Adipocyte (in vitro differentiated cells): ENCODE results near the gene TMEM181.

Source experiments
- DNase-seq: peaks from one replicate; pipeline ENCODE4 v3.0.0-alpha.2; 2015; ENCODE audit warnings: low read depth
- H3K27me3 ChIP-seq: replicated peaks from 2 replicates; pipeline ENCODE4 v1.7.0; 2013; ENCODE audit warnings: mild to moderate bottlenecking, low read length, moderate library complexity; ENCODE audit not compliant: control insufficient read depth, insufficient read depth
- H3K36me3 ChIP-seq: 2 replicates; pipeline ENCODE4 v1.7.0; 2013; ENCODE audit warnings: low read length, mild to moderate bottlenecking, moderate library complexity; ENCODE audit not compliant: control insufficient read depth, insufficient read depth, severe bottlenecking
- H3K4me1 ChIP-seq: 2 replicates; pipeline ENCODE4 v1.7.0; 2013; ENCODE audit warnings: mild to moderate bottlenecking, low read length, moderate library complexity; ENCODE audit not compliant: control insufficient read depth, insufficient read depth
- H3K4me3 ChIP-seq: 2 replicates; pipeline ENCODE4 v1.7.0; 2013; ENCODE audit warnings: mild to moderate bottlenecking, low read length, moderate library complexity
- H3K9ac ChIP-seq: 2 replicates; pipeline ENCODE4 v1.7.0; 2013; ENCODE audit warnings: mild to moderate bottlenecking, low read length, moderate library complexity
- H3K9me3 ChIP-seq: 2 replicates; pipeline ENCODE4 v1.7.0; 2013; ENCODE audit warnings: mild to moderate bottlenecking, low read length, moderate library complexity; ENCODE audit not compliant: control insufficient read depth

Gene TMEM181

GRCh38 chr6:158538741-158539140 is 21.1 kb upstream of the TMEM181 start:
- no peaks in the 10 kb centered on the region for H3K4me1 ChIP-seq
- H3K27me3 ChIP-seq, result peaks cover 26% of the 10 kb centered on the region
- DNase-seq, result no peak
- H3K9ac ChIP-seq, result no peak overlapping the region
- no peaks in the 10 kb centered on the region for H3K9me3 ChIP-seq
- no peaks in the 10 kb centered on the region for H3K36me3 ChIP-seq
- H3K4me3 ChIP-seq, result no peak overlapping the region

- no peak for DNase-seq
- H3K4me3 ChIP-seq, result no peak overlapping the region
- H3K27me3 ChIP-seq, result peaks cover 29% of the 10 kb centered on the region
- H3K4me1 ChIP-seq, result no peaks in the 10 kb centered on the region
- H3K36me3 ChIP-seq, result no peaks in the 10 kb centered on the region
- no peak overlapping the region for H3K9ac ChIP-seq
- no peaks in the 10 kb centered on the region for H3K9me3 ChIP-seq
Observed at GRCh38 chr6:158539413-158539812, 20.5 kb upstream of the TMEM181 start.

- DNase-seq, result no peak
- Histone ChIP-seq H3K9ac (no peak overlapping the region), H3K27me3 (peaks cover 30% of the 10 kb centered on the region), H3K36me3 (no peaks in the 10 kb centered on the region), H3K9me3 (no peaks in the 10 kb centered on the region), H3K4me1 (no peaks in the 10 kb centered on the region), H3K4me3 (no peak overlapping the region)
Observed at GRCh38 chr6:158539881-158540280, 20.0 kb upstream of the TMEM181 start.

- Histone ChIP-seq H3K9ac (no peak overlapping the region), H3K9me3 (no peaks in the 10 kb centered on the region), H3K27me3 (peaks cover 42% of the 10 kb centered on the region), H3K36me3 (no peaks in the 10 kb centered on the region), H3K4me1 (no peaks in the 10 kb centered on the region), H3K4me3 (no peak overlapping the region)
- no peak for DNase-seq
Observed at GRCh38 chr6:158543606-158544185, 16.2 kb upstream of the TMEM181 start.

GRCh38 chr6:158544428-158544827 is 15.5 kb upstream of the TMEM181 start:
- Histone ChIP-seq H3K9me3 (no peaks in the 10 kb centered on the region), H3K4me1 (no peaks in the 10 kb centered on the region), H3K27me3 (peaks cover 45% of the 10 kb centered on the region), H3K36me3 (no peaks in the 10 kb centered on the region), H3K4me3 (no peak overlapping the region), H3K9ac (no peak overlapping the region)
- DNase-seq, result no peak

- H3K36me3 ChIP-seq, result no peaks in the 10 kb centered on the region
- H3K4me3 ChIP-seq, result no peak overlapping the region
- no peaks in the 10 kb centered on the region for H3K9me3 ChIP-seq
- no peak overlapping the region for H3K9ac ChIP-seq
- DNase-seq, result no peak
- no peaks in the 10 kb centered on the region for H3K4me1 ChIP-seq
- peaks cover 45% of the 10 kb centered on the region for H3K27me3 ChIP-seq
Observed at GRCh38 chr6:158545043-158545966, 14.6 kb upstream of the TMEM181 start.

- no peaks in the 10 kb centered on the region for H3K9me3 ChIP-seq
- peaks cover 37% of the 10 kb centered on the region for H3K27me3 ChIP-seq
- no peaks in the 10 kb centered on the region for H3K36me3 ChIP-seq
- no peak for DNase-seq
- no peaks in the 10 kb centered on the region for H3K4me1 ChIP-seq
- no peak overlapping the region for H3K9ac ChIP-seq
- no peak overlapping the region for H3K4me3 ChIP-seq
Observed at GRCh38 chr6:158548418-158549161, 11.3 kb upstream of the TMEM181 start.

- Histone ChIP-seq H3K36me3 (no peaks in the 10 kb centered on the region), H3K27me3 (peaks cover 18% of the 10 kb centered on the region), H3K9ac (no peak overlapping the region), H3K4me1 (no peaks in the 10 kb centered on the region), H3K4me3 (no peak overlapping the region), H3K9me3 (no peaks in the 10 kb centered on the region)
- no peak for DNase-seq
Observed at GRCh38 chr6:158552055-158552795, 7.7 kb upstream of the TMEM181 start.

- DNase-seq, result no peak
- Histone ChIP-seq H3K36me3 (no peaks in the 10 kb centered on the region), H3K4me1 (no peaks in the 10 kb centered on the region), H3K4me3 (no peak overlapping the region), H3K9ac (no peak overlapping the region), H3K9me3 (no peaks in the 10 kb centered on the region), H3K27me3 (peaks cover 12% of the 10 kb centered on the region)
Observed at GRCh38 chr6:158552796-158553138, 7.1 kb upstream of the TMEM181 start.

- Histone ChIP-seq H3K27me3 (no peaks in the 10 kb centered on the region), H3K4me3 (no peak overlapping the region), H3K9me3 (no peaks in the 10 kb centered on the region), H3K36me3 (no peaks in the 10 kb centered on the region), H3K4me1 (peaks cover 6% of the 10 kb centered on the region), H3K9ac (no peak overlapping the region)
- DNase-seq, result no peak
Observed at GRCh38 chr6:158554611-158555361, 5.1 kb upstream of the TMEM181 start.
